IPS DF 6.9 (cell line): ENCODE data around the gene FAF1.
"Not testable (repeated sequence)": the region's sequence is repeated elsewhere in the genome, so short reads cannot be mapped to it uniquely, and the experiment has no call there.

ENCODE experiments used
- DNase-seq: peaks from one replicate; pipeline ENCODE4 v3.0.0-alpha.2; 2013; ENCODE audit warnings: low read depth, low spot score
- H3K27ac ChIP-seq: one replicate; pipeline ENCODE4 v1.5.1; 2013; ENCODE audit warnings: low read length, control low read depth
- H3K27me3 ChIP-seq: 2 replicates; pipeline ENCODE4 v1.6.1; 2013; ENCODE audit warnings: mild to moderate bottlenecking, low read length; ENCODE audit not compliant: control insufficient read depth, insufficient read depth
- H3K36me3 ChIP-seq: 2 replicates; pipeline ENCODE4 v1.6.1; 2013; ENCODE audit warnings: low read length; ENCODE audit not compliant: control insufficient read depth, insufficient read depth
- H3K4me1 ChIP-seq: 2 replicates; pipeline ENCODE4 v1.6.1; 2013; ENCODE audit warnings: low read length; ENCODE audit not compliant: control insufficient read depth, insufficient read depth
- H3K4me3 ChIP-seq: 2 replicates; pipeline ENCODE4 v1.5.1; 2013; ENCODE audit warnings: mild to moderate bottlenecking, low read length
- H3K9me3 ChIP-seq: 2 replicates; pipeline ENCODE4 v1.6.1; 2013; ENCODE audit warnings: low read length, inconsistent platforms; ENCODE audit not compliant: control insufficient read depth, insufficient read depth
- WGBS: extraction: QIAGEN DNeasy Blood & Tissue Kit; methylation state at CpG from one replicate; pipeline ENCODE4 v1.1.7; 2013; ENCODE audit warnings: mixed read lengths, missing lambda C conversion rate; ENCODE audit not compliant: insufficient read length, insufficient coverage; 5-methylcytosine and 5-hydroxymethylcytosine counted together

Gene FAF1

GRCh38 chr1:50932043-50932442, 28.0 kb downstream of the FAF1 start:
- not testable (repeated sequence) for H3K36me3 ChIP-seq, H3K27me3 ChIP-seq, H3K4me1 ChIP-seq, H3K4me3 ChIP-seq, H3K27ac ChIP-seq, DNase-seq, H3K9me3 ChIP-seq
- no CpG with 5 or more reads among the region's 4 CpGs for WGBS

DNA sequence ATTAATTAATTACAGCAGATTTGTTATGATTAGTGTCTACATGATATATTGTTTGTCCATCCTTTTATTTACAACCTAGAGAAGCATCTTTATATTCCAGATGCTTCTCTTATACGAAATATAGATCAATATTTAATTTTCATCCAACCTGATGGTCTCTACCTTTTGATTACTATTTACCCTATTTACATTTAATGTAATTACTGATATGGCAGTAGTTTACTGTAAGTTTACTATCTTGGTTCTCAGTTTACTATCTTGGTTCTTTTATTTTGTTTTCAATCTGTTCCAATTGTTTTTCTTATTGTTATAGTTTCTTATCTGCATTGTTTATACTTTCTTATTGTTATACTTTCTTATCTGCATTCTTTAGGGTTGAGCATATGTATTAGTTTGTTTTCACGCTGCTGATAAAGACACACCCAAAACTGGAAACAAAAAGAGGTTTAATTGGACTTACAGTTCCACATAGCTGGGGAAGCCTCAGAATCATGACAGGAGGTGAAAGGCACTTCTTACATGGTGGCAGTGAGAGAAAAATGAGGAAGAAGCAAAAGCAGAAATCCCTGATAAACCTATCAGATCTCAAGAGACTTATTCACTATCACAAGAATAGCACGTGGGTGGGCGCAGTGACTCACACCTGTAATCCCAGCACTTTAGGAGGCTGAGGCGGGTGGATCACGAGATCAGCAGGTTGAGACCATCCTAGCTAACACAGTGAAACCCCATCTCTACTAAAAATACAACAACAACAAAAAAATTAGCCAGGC, 28.9 kb downstream of the FAF1 start:
- Histone ChIP-seq H3K4me3 (no peak overlapping the region), H3K27me3 (no peaks in the 10 kb centered on the region), H3K4me1 (no peaks in the 10 kb centered on the region), H3K27ac (no peak overlapping the region), H3K36me3 (no peaks in the 10 kb centered on the region), H3K9me3 (no peaks in the 10 kb centered on the region)
- no CpG with 5 or more reads among the region's 6 CpGs for WGBS
- no peak for DNase-seq

DNA sequence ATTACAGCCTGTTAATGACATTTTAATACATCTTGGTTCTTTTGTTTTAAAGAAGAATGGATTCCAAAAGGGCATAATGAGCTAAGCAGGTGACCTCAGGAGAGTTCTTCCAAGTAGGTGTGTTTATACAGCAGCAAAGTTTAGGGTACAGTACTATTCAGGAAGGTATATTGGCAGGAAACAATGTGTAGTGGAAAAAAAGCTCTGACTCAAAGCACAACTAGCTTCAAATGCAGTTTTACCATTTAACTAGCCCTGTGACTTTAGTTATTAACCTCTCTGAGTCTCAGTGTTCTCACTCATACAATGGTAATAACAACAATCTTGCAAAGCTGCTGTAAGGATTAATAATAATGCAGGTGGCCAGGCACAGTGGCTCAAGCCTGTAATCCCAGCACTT, 29.9 kb downstream of the FAF1 start:
- no peaks in the 10 kb centered on the region for H3K27me3 ChIP-seq
- H3K36me3 ChIP-seq, result no peaks in the 10 kb centered on the region
- H3K9me3 ChIP-seq, result no peaks in the 10 kb centered on the region
- no peak overlapping the region for H3K4me3 ChIP-seq
- no peak overlapping the region for H3K27ac ChIP-seq
- H3K4me1 ChIP-seq, result no peaks in the 10 kb centered on the region
- DNase-seq, result no peak

GRCh38 chr1:50929376-50929958, 30.6 kb downstream of the FAF1 start:
- no peaks in the 10 kb centered on the region for H3K9me3 ChIP-seq
- no peaks in the 10 kb centered on the region for H3K4me1 ChIP-seq
- no peak overlapping the region for H3K27ac ChIP-seq
- no peak overlapping the region for H3K4me3 ChIP-seq
- WGBS, result no CpG with 5 or more reads among the region's 2 CpGs
- H3K27me3 ChIP-seq, result no peaks in the 10 kb centered on the region
- H3K36me3 ChIP-seq, result no peaks in the 10 kb centered on the region
- DNase-seq, result no peak

GRCh38 chr1:50923564-50923963, 36.5 kb downstream of the FAF1 start:
- no CpG with 5 or more reads among the region's 1 CpG for WGBS
- H3K36me3 ChIP-seq, result no peaks in the 10 kb centered on the region
- H3K4me3 ChIP-seq, result no peak overlapping the region
- H3K27ac ChIP-seq, result no peak overlapping the region
- no peaks in the 10 kb centered on the region for H3K9me3 ChIP-seq
- H3K4me1 ChIP-seq, result no peaks in the 10 kb centered on the region
- no peaks in the 10 kb centered on the region for H3K27me3 ChIP-seq
- no peak for DNase-seq

DNA sequence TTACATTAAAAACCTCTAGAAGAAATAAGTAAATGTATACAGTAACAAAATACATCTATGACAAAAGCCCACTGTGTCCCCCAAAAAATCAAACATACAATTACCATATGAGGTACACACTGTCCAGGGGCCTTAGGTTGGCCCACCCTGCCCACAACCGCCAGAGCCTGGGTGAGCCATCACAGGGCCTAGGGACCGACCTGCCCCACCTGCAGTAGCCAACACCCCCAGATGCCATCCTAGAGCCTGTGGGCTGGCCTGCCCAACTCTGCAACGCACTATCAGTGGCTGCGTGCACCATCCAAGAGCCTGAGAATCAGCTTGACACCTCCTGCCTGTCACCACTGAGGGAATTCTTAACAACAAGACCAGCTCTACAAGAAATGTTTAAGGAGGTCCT, 39.0 kb downstream of the FAF1 start:
- DNase-seq, result no peak

DNA sequence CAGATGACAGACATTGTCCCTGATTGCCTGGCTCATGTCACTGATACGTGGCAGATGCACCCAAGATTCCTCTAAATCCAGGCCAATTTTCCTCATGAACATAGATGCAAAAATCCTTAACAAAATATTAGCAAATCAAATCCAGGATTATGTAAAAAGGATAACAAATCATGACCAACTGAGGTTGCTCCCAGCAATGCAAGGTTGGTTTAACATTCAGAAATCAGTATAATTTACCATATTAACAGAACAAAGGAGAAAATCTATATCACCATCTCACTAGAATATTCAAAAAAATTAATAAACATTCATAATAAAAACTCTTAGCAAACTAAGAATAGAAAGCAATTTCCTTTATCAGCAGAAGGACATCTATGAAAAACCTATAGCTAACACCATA, 39.7 kb downstream of the FAF1 start:
- H3K27ac ChIP-seq, result no peak overlapping the region
- no peaks in the 10 kb centered on the region for H3K4me1 ChIP-seq
- no peak for DNase-seq
- no peak overlapping the region for H3K4me3 ChIP-seq
- H3K27me3 ChIP-seq, result no peaks in the 10 kb centered on the region
- H3K36me3 ChIP-seq, result no peaks in the 10 kb centered on the region
- no CpG with 5 or more reads among the region's 1 CpG for WGBS
- no peaks in the 10 kb centered on the region for H3K9me3 ChIP-seq

More for the DNA sequence above, 39.0 kb downstream of the FAF1 start:
- H3K9me3 ChIP-seq, result no peaks in the 10 kb centered on the region
- H3K4me3 ChIP-seq, result no peak overlapping the region
- no CpG with 5 or more reads among the region's 4 CpGs for WGBS
- no peaks in the 10 kb centered on the region for H3K4me1 ChIP-seq
- H3K27me3 ChIP-seq, result no peaks in the 10 kb centered on the region
- H3K27ac ChIP-seq, result no peak overlapping the region
- no peaks in the 10 kb centered on the region for H3K36me3 ChIP-seq

DNA sequence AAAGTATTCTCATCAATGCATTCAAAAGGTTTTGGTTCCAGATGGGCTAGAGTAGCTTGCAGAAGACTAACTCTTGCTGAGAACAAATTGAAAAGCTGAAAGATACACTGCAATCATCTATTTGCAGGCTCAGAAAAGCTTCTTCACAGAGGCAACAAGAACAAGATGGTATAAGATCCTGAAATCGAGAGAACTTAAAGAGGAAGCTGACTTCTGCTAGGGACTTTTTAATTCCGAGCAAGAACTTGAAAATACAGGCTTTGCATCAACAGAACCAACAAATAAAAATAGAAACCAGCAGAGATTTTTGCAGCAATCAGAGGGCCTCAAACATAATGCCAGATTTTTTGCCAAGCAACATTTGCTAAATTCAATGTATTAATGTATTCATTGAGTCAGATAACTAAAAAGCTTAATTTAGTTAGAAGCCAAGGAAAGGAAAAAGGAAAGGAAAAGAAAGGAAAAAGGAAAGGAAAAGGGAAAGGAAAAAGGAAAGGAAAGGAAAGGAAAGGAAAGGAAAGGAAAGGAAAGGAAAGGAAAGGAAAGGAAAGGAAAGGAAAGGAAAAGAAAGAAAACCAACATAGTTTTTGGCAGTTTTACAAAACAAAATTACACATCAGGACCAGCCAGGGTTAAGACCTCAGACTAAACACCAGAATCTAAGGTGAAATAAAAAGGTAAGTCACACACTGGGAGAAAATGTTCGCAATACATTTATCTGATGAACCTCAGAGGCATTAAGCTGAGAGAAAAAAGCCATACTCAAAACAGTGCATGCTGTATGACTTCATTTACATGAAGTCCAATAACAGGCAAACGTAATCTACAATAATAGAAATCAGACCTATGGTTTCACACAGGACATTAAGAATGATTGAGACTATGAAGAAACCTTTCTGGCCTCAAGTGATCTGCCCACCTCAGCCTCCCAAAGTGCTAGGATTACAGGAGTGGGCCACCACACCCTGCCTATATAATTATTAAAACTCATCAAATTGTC, 42.6 kb downstream of the FAF1 start:
- Histone ChIP-seq H3K4me3 (no peak overlapping the region), H3K36me3 (no peaks in the 10 kb centered on the region), H3K27me3 (no peaks in the 10 kb centered on the region), H3K4me1 (no peaks in the 10 kb centered on the region), H3K27ac (no peak overlapping the region), H3K9me3 (no peaks in the 10 kb centered on the region)
- DNase-seq, result no peak
- WGBS, result no CpG with 5 or more reads among the region's 4 CpGs

DNA sequence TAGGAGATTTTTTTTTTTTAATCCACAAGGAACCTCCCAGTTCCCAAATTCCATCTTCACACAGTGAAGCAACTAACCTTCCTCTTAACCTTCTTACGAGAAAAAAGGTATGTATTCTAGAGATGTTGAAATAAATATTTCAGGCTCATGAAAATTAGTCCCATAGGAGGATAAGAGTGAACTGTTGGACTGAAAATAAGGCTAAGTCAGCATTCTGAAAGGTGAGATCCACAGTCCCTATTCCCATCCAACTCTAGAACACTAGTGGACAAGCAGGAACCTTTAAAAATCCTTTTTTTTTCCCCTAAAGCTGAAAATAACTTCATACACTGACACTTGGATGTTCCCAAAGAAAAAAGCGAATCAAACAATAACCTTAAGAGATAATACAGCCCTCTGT, 44.4 kb downstream of the FAF1 start:
- Histone ChIP-seq H3K4me3 (no peak overlapping the region), H3K4me1 (no peaks in the 10 kb centered on the region), H3K36me3 (no peaks in the 10 kb centered on the region), H3K27ac (no peak overlapping the region), H3K9me3 (no peaks in the 10 kb centered on the region), H3K27me3 (no peaks in the 10 kb centered on the region)
- no CpG with 5 or more reads among the region's 2 CpGs for WGBS
- DNase-seq, result no peak

- no peaks in the 10 kb centered on the region for H3K9me3 ChIP-seq
Measured at GRCh38 chr1:50913954-50914353, 46.1 kb downstream of the FAF1 start.

More at GRCh38 chr1:50913954-50914353, 46.1 kb downstream of the FAF1 start:
- no peak for DNase-seq
- no peaks in the 10 kb centered on the region for H3K27me3 ChIP-seq
- H3K27ac ChIP-seq, result no peak overlapping the region
- WGBS, result no CpG with 5 or more reads among the region's 1 CpG
- H3K4me3 ChIP-seq, result no peak overlapping the region
- no peaks in the 10 kb centered on the region for H3K36me3 ChIP-seq
- H3K4me1 ChIP-seq, result no peaks in the 10 kb centered on the region
